ENCODE measurements around the gene AHCY.
"Not testable (repeated sequence)": the region's sequence is repeated elsewhere in the genome, so short reads cannot be mapped to it uniquely, and the experiment has no call there.

Gene AHCY

DNA sequence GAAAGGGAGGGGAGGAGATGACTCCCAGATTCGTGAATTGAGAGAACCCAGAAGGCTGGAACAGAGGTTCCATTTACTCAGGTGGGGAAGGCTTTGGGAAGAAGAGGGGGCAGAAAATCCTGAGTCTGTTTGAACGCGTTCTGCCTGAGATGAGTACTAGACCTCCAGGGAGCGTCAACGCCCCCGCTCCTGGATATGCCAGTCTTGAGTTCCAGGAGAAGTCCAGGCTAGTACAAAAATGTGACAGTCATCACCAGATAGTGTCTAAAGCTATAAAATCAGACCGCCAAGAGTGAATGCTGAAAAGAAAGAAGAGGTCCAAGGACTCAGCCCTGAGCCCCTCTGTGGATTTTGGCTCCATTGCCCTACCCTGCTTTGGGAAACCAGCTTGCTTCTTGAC lies 8.6 kb downstream of the AHCY start:
- Histone ChIP-seq H3K4me1 (ENCODE audit: control insufficient read depth, insufficient read depth, low read length) (no peaks in the 10 kb centered on the region), H3K36me3 (ENCODE audit: control insufficient read depth, insufficient read depth, low read length) (peaks cover 70% of the 10 kb centered on the region), H3K9ac (ENCODE audit: low read depth, low read length) (no peak overlapping the region), H3K27me3 (ENCODE audit: control insufficient read depth, insufficient read depth, low read length) (no peaks in the 10 kb centered on the region), H3K27ac (ENCODE audit: low read depth, low read length) (no peak overlapping the region), H3K9me3 (ENCODE audit: control insufficient read depth, insufficient read depth, low read length) (no peaks in the 10 kb centered on the region), H3K4me3 (ENCODE audit: low read depth, low read length) (no peak overlapping the region)

GRCh38 chr20:34293589-34293988 lies 9.6 kb downstream of the AHCY start:
- H3K36me3 ChIP-seq (ENCODE audit: control insufficient read depth, insufficient read depth, low read length), result peaks cover 77% of the 10 kb centered on the region

DNA sequence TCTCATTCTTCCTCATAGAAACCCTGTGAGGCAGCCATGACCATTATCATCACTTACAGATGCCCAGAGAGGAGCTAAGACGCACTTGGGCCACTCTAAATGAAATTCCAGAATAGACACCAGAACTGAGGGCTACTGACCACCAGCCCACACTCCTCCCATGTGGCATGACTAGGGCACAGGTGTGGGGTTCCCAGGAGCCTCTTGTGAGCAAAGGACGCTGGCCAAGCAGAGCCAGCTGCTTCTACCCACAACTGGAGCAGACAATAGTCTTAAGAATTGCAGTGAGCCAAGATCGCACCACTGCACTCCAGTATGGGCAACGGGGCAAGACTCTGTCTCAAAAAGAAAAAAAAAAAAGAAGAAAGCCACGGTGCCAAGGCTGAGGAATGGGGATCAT lies 10.0 kb downstream of the AHCY start:
- no peaks in the 10 kb centered on the region for H3K4me1 ChIP-seq (ENCODE audit: control insufficient read depth, insufficient read depth, low read length)
- H3K36me3 ChIP-seq (ENCODE audit: control insufficient read depth, insufficient read depth, low read length), result peaks cover 81% of the 10 kb centered on the region
- no peak overlapping the region for H3K9ac ChIP-seq (ENCODE audit: low read depth, low read length)
- no peaks in the 10 kb centered on the region for H3K27me3 ChIP-seq (ENCODE audit: control insufficient read depth, insufficient read depth, low read length)
- no peaks in the 10 kb centered on the region for H3K9me3 ChIP-seq (ENCODE audit: control insufficient read depth, insufficient read depth, low read length)
- H3K4me3 ChIP-seq (ENCODE audit: low read depth, low read length), result no peak overlapping the region
- H3K27ac ChIP-seq (ENCODE audit: low read depth, low read length), result no peak overlapping the region

More at GRCh38 chr20:34293589-34293988, 9.6 kb downstream of the AHCY start:
- H3K27me3 ChIP-seq (ENCODE audit: control insufficient read depth, insufficient read depth, low read length), result no peaks in the 10 kb centered on the region
- no peak overlapping the region for H3K27ac ChIP-seq (ENCODE audit: low read depth, low read length)
- H3K9ac ChIP-seq (ENCODE audit: low read depth, low read length), result no peak overlapping the region
- H3K4me1 ChIP-seq (ENCODE audit: control insufficient read depth, insufficient read depth, low read length), result no peaks in the 10 kb centered on the region
- no peaks in the 10 kb centered on the region for H3K9me3 ChIP-seq (ENCODE audit: control insufficient read depth, insufficient read depth, low read length)
- no peak overlapping the region for H3K4me3 ChIP-seq (ENCODE audit: low read depth, low read length)

DNA sequence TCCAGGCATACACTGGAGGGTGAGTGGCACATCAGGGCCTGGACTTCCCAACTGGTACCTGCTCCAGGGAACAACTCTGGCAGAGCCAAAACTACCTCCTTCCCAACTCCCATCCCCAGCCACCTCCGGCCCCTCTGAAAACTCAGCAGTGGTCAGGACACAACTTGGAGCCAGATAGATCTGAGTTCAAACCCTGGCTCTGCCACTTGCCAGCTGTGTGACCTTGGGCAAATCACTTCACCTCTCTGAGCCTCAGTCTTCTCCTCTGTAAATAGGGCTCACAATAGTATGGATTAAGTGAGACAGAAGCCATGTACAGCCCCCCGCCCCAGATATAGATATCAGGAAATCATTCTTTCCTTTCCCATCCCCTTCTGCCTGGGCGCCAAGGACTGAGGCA lies 10.7 kb downstream of the AHCY start:
- H3K9me3 ChIP-seq (ENCODE audit: control insufficient read depth, insufficient read depth, low read length), result no peaks in the 10 kb centered on the region
- H3K27me3 ChIP-seq (ENCODE audit: control insufficient read depth, insufficient read depth, low read length), result no peaks in the 10 kb centered on the region
- H3K4me3 ChIP-seq (ENCODE audit: low read depth, low read length), result no peak overlapping the region
- H3K9ac ChIP-seq (ENCODE audit: low read depth, low read length), result no peak overlapping the region
- H3K27ac ChIP-seq (ENCODE audit: low read depth, low read length), result no peak overlapping the region
- H3K4me1 ChIP-seq (ENCODE audit: control insufficient read depth, insufficient read depth, low read length), result no peaks in the 10 kb centered on the region
- H3K36me3 ChIP-seq (ENCODE audit: control insufficient read depth, insufficient read depth, low read length), result peaks cover 87% of the 10 kb centered on the region

GRCh38 chr20:34290471-34290870 lies 12.7 kb downstream of the AHCY start:
- Histone ChIP-seq H3K9me3 (ENCODE audit: control insufficient read depth, insufficient read depth, low read length) (no peaks in the 10 kb centered on the region), H3K4me3 (ENCODE audit: low read depth, low read length) (no peak overlapping the region)

DNA sequence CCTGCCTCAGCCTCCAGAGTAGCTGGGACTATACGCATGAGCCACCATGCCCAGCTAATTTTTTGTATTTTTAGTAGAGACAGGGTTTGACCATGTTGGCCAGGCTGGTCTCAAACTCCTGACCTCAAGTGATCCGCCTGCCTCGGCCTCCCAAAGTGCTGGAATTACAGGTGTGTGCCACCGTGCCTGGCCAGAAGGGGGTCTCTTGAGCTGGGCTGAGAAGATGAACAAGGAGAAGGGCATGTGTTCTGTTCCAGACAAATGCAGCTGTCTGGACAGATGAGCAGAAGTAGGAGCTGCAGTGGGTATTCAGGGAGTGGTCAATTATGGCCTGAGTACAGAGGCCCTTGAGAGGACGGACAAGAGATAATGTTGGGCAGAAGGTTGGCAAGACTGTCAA lies 15.7 kb downstream of the AHCY start:
- not testable (repeated sequence) for H3K4me1 ChIP-seq (ENCODE audit: control insufficient read depth, insufficient read depth, low read length); H3K27ac ChIP-seq (ENCODE audit: low read depth, low read length); H3K27me3 ChIP-seq (ENCODE audit: control insufficient read depth, insufficient read depth, low read length); H3K4me3 ChIP-seq (ENCODE audit: low read depth, low read length); H3K9ac ChIP-seq (ENCODE audit: low read depth, low read length); H3K9me3 ChIP-seq (ENCODE audit: control insufficient read depth, insufficient read depth, low read length)
- peaks cover 95% of the 10 kb centered on the region for H3K36me3 ChIP-seq (ENCODE audit: control insufficient read depth, insufficient read depth, low read length)

More at GRCh38 chr20:34290471-34290870, 12.7 kb downstream of the AHCY start:
- Histone ChIP-seq H3K27ac (ENCODE audit: low read depth, low read length) (no peak overlapping the region), H3K36me3 (ENCODE audit: control insufficient read depth, insufficient read depth, low read length) (peaks cover 95% of the 10 kb centered on the region), H3K9ac (ENCODE audit: low read depth, low read length) (no peak overlapping the region), H3K27me3 (ENCODE audit: control insufficient read depth, insufficient read depth, low read length) (no peaks in the 10 kb centered on the region), H3K4me1 (ENCODE audit: control insufficient read depth, insufficient read depth, low read length) (no peaks in the 10 kb centered on the region)

GRCh38 chr20:34285450-34285849 lies 17.7 kb downstream of the AHCY start:
- Histone ChIP-seq H3K27ac (ENCODE audit: low read depth, low read length) (no peak overlapping the region), H3K36me3 (ENCODE audit: control insufficient read depth, insufficient read depth, low read length) (peaks cover 95% of the 10 kb centered on the region), H3K4me3 (ENCODE audit: low read depth, low read length) (no peak overlapping the region)

GRCh38 chr20:34283844-34284243 lies 19.3 kb downstream of the AHCY start:
- H3K9me3 ChIP-seq (ENCODE audit: control insufficient read depth, insufficient read depth, low read length), result no peaks in the 10 kb centered on the region
- no peak overlapping the region for H3K9ac ChIP-seq (ENCODE audit: low read depth, low read length)
- H3K36me3 ChIP-seq (ENCODE audit: control insufficient read depth, insufficient read depth, low read length), result peaks cover 97% of the 10 kb centered on the region
- H3K27ac ChIP-seq (ENCODE audit: low read depth, low read length), result no peak overlapping the region
- H3K4me1 ChIP-seq (ENCODE audit: control insufficient read depth, insufficient read depth, low read length), result no peaks in the 10 kb centered on the region
- H3K27me3 ChIP-seq (ENCODE audit: control insufficient read depth, insufficient read depth, low read length), result no peaks in the 10 kb centered on the region
- no peak overlapping the region for H3K4me3 ChIP-seq (ENCODE audit: low read depth, low read length)

More at GRCh38 chr20:34285450-34285849, 17.7 kb downstream of the AHCY start:
- H3K9ac ChIP-seq (ENCODE audit: low read depth, low read length), result no peak overlapping the region
- no peaks in the 10 kb centered on the region for H3K9me3 ChIP-seq (ENCODE audit: control insufficient read depth, insufficient read depth, low read length)
- H3K4me1 ChIP-seq (ENCODE audit: control insufficient read depth, insufficient read depth, low read length), result no peaks in the 10 kb centered on the region
- no peaks in the 10 kb centered on the region for H3K27me3 ChIP-seq (ENCODE audit: control insufficient read depth, insufficient read depth, low read length)

DNA sequence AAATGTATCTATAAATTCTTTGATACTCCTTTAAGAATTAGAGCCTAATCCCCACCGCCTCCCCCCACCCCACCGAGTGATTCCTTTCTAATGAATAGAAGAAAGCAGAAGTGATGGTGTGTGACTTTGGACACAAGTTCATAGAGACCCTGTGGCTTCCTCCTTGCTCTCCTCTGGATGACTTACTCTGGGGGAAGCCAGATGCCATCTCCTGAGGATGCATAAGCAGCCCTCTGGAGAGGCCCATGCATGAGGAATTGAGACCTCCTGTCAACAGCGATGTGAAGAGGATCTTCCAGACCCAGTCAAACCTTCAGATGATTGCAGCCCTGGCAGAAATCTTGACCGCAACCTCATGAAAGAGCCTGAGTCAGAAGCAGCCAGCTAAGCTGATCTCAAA lies 21.1 kb downstream of the AHCY start:
- Histone ChIP-seq H3K27me3 (ENCODE audit: control insufficient read depth, insufficient read depth, low read length) (no peaks in the 10 kb centered on the region), H3K4me3 (ENCODE audit: low read depth, low read length) (no peak overlapping the region), H3K4me1 (ENCODE audit: control insufficient read depth, insufficient read depth, low read length) (no peaks in the 10 kb centered on the region), H3K36me3 (ENCODE audit: control insufficient read depth, insufficient read depth, low read length) (peaks cover 97% of the 10 kb centered on the region), H3K9ac (ENCODE audit: low read depth, low read length) (no peak overlapping the region), H3K27ac (ENCODE audit: low read depth, low read length) (no peak overlapping the region), H3K9me3 (ENCODE audit: control insufficient read depth, insufficient read depth, low read length) (no peaks in the 10 kb centered on the region)

- no peaks in the 10 kb centered on the region for H3K27me3 ChIP-seq (ENCODE audit: control insufficient read depth, insufficient read depth, low read length)
- peaks cover 97% of the 10 kb centered on the region for H3K36me3 ChIP-seq (ENCODE audit: control insufficient read depth, insufficient read depth, low read length)
- no peak overlapping the region for H3K27ac ChIP-seq (ENCODE audit: low read depth, low read length)
- H3K9ac ChIP-seq (ENCODE audit: low read depth, low read length), result no peak overlapping the region
- no peaks in the 10 kb centered on the region for H3K4me1 ChIP-seq (ENCODE audit: control insufficient read depth, insufficient read depth, low read length)
- H3K4me3 ChIP-seq (ENCODE audit: low read depth, low read length), result no peak overlapping the region
- no peaks in the 10 kb centered on the region for H3K9me3 ChIP-seq (ENCODE audit: control insufficient read depth, insufficient read depth, low read length)
Measured at GRCh38 chr20:34281177-34281576, 22.0 kb downstream of the AHCY start.

- Histone ChIP-seq H3K27ac (ENCODE audit: low read depth, low read length) (no peak overlapping the region), H3K4me1 (ENCODE audit: control insufficient read depth, insufficient read depth, low read length) (no peaks in the 10 kb centered on the region), H3K36me3 (ENCODE audit: control insufficient read depth, insufficient read depth, low read length) (peaks cover 55% of the 10 kb centered on the region), H3K9me3 (ENCODE audit: control insufficient read depth, insufficient read depth, low read length) (no peaks in the 10 kb centered on the region), H3K9ac (ENCODE audit: low read depth, low read length) (no peak overlapping the region), H3K27me3 (ENCODE audit: control insufficient read depth, insufficient read depth, low read length) (no peaks in the 10 kb centered on the region), H3K4me3 (ENCODE audit: low read depth, low read length) (no peak overlapping the region)
Measured at GRCh38 chr20:34274694-34275093, 28.5 kb downstream of the AHCY start.

DNA sequence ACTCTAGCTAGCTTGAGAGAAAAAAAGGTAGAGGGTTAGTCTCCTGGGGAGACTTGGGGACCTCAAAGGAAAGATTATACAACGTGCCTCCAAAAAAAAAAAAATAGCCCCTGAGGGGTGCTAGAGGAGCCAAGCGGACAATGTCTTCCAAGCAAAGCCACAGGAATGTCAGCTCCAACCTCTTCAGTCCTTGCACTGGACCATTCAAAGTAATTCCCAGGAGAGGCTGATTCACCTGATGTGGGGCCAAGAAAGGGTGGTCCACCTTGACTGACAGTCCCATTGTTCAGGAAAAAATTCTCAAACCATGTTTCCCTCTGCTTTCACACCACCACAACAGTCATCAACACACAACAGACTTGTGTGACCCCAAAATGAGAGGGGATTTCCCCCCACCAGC lies 31.2 kb downstream of the AHCY start:
- H3K27me3 ChIP-seq (ENCODE audit: control insufficient read depth, insufficient read depth, low read length), result peaks cover 4% of the 10 kb centered on the region; the same call in 1 of the 2 replicates
- H3K27ac ChIP-seq (ENCODE audit: low read depth, low read length), result no peak overlapping the region
- no peaks in the 10 kb centered on the region for H3K4me1 ChIP-seq (ENCODE audit: control insufficient read depth, insufficient read depth, low read length)
- H3K9ac ChIP-seq (ENCODE audit: low read depth, low read length), result no peak overlapping the region
- no peak overlapping the region for H3K4me3 ChIP-seq (ENCODE audit: low read depth, low read length)
- no peaks in the 10 kb centered on the region for H3K9me3 ChIP-seq (ENCODE audit: control insufficient read depth, insufficient read depth, low read length)
- H3K36me3 ChIP-seq (ENCODE audit: control insufficient read depth, insufficient read depth, low read length), result peaks cover 31% of the 10 kb centered on the region

All from HUES48 (cell line).